Umbilical cord (tissue), 2 donors: ENCODE results near the gene ARL6IP4. TPM values are rescaled to one million over a fixed set of nuclear protein-coding genes. Genes with fewer than 3 reads are reported as not detected.

Source experiments
- DNase-seq: peaks from one replicate; pipeline ENCODE4 v3.0.0-alpha.2; 2015; ENCODE audit warnings: low spot score
- total RNA-seq: library from RNA; depleted of rRNA; stranded (reverse); fragments of >200 nt; gene quantifications from one replicate; pipeline ENCODE4 v1.2.3, GENCODE V29; 2014; ENCODE audit warnings: low replicate concordance; ENCODE audit not compliant: insufficient read depth

Gene ARL6IP4
- total RNA-seq, 1 donor from 2014 or later = 105 TPM

- no peak for DNase-seq
Observed at GRCh38 chr12:122958198-122958888, 22.1 kb upstream of the ARL6IP4 start.

- DNase-seq = no peak
Observed at GRCh38 chr12:122959566-122960192, 20.8 kb upstream of the ARL6IP4 start.

- no peak for DNase-seq
Observed at GRCh38 chr12:122960193-122960569, 20.3 kb upstream of the ARL6IP4 start.

- no peak for DNase-seq
Observed at GRCh38 chr12:122961531-122962329, 18.8 kb upstream of the ARL6IP4 start.

GRCh38 chr12:122963941-122964265 is 16.6 kb upstream of the ARL6IP4 start:
- no peak for DNase-seq

- no peak for DNase-seq
Observed at GRCh38 chr12:122964439-122965257, 15.8 kb upstream of the ARL6IP4 start.

GRCh38 chr12:122965321-122965751 is 15.1 kb upstream of the ARL6IP4 start:
- DNase-seq = no peak

GRCh38 chr12:122965851-122966742 is 14.4 kb upstream of the ARL6IP4 start, which contains the start of gene ABCB9:
Gene ABCB9, minus strand, starts transcription at chr12:122966463. Its CDS starts 6,228 bp downstream, at chr12:122960235.
- DNase-seq = peak; percentile 91

- no peak for DNase-seq
Observed at GRCh38 chr12:122966743-122967550, 13.5 kb upstream of the ARL6IP4 start.

- no peak for DNase-seq
Observed at GRCh38 chr12:122968104-122968503, 12.4 kb upstream of the ARL6IP4 start.

- DNase-seq = peak; percentile 66
Observed at GRCh38 chr12:122969676-122970075, 10.8 kb upstream of the ARL6IP4 start.

GRCh38 chr12:122974274-122974891 is 6.1 kb upstream of the ARL6IP4 start:
- peak; percentile 99 for DNase-seq

GRCh38 chr12:122974892-122975789 is 5.3 kb upstream of the ARL6IP4 start, which contains the start of gene OGFOD2:
Gene OGFOD2, plus strand, starts transcription at chr12:122975244. Its CDS starts 8 bp downstream, at chr12:122975252.
- peak; percentile 94 for DNase-seq

GRCh38 chr12:122975790-122976647 is 4.5 kb upstream of the ARL6IP4 start:
- DNase-seq = peak; percentile 18

- DNase-seq = no peak
Observed at GRCh38 chr12:122976648-122976975, 3.9 kb upstream of the ARL6IP4 start.

GRCh38 chr12:122977153-122977552 is 3.3 kb upstream of the ARL6IP4 start:
- no peak for DNase-seq
